ENCODE measurements around the gene MBOAT1. TPM values are rescaled to one million over a fixed set of nuclear protein-coding genes. Genes with fewer than 3 reads are reported as not detected.

The MBOAT1 gene
- total RNA-seq, 1 donor from 2014 or later, result 9.6 TPM

GRCh38 chr6:20221421-20221820 lies 9.2 kb upstream of the MBOAT1 start:
- Histone ChIP-seq H3K4me1 (peaks cover 12% of the 10 kb centered on the region), H3K27ac (no peak overlapping the region), H3K36me3 (no peaks in the 10 kb centered on the region), H3K27me3 (no peaks in the 10 kb centered on the region), H3K4me3 (no peak overlapping the region), H3K9me3 (no peaks in the 10 kb centered on the region)
- TF ChIP-seq CTCF (IDR thresholded peaks at IDR 0.05) (no peak), POLR2AphosphoS5 (IDR thresholded peaks at IDR 0.05; ENCODE audit: insufficient read depth in 1 of 2, low read depth in 1 of 2) (no peak), POLR2A (IDR thresholded peaks at IDR 0.05) (no peak)
- DNase-seq (ENCODE audit: extremely low spot score in 2 of 2), result no peak
- intact Hi-C loops (cut with DNase I), result no loop called here

GRCh38 chr6:20220359-20220758 lies 8.1 kb upstream of the MBOAT1 start:
- no peak for TF ChIP-seq POLR2AphosphoS5 (IDR thresholded peaks at IDR 0.05; ENCODE audit: insufficient read depth in 1 of 2, low read depth in 1 of 2)
- no peak for TF ChIP-seq CTCF (IDR thresholded peaks at IDR 0.05)
- TF ChIP-seq POLR2A (IDR thresholded peaks at IDR 0.05), result no peak
- H3K9me3 ChIP-seq, result no peaks in the 10 kb centered on the region
- no peak for DNase-seq (ENCODE audit: extremely low spot score in 2 of 2)
- intact Hi-C loops (cut with DNase I), result no loop called here
- no peak overlapping the region for H3K4me3 ChIP-seq
- no peaks in the 10 kb centered on the region for H3K27me3 ChIP-seq
- H3K27ac ChIP-seq, result no peak overlapping the region
- no peaks in the 10 kb centered on the region for H3K36me3 ChIP-seq
- H3K4me1 ChIP-seq, result peaks cover 12% of the 10 kb centered on the region

GRCh38 chr6:20217891-20218290 lies 5.6 kb upstream of the MBOAT1 start:
- Histone ChIP-seq H3K27me3 (no peaks in the 10 kb centered on the region), H3K36me3 (no peaks in the 10 kb centered on the region), H3K27ac (no peak overlapping the region), H3K4me1 (peaks cover 21% of the 10 kb centered on the region), H3K4me3 (no peak overlapping the region), H3K9me3 (no peaks in the 10 kb centered on the region)
- intact Hi-C loops (cut with DNase I), result no loop called here
- no peak for TF ChIP-seq CTCF (IDR thresholded peaks at IDR 0.05)
- DNase-seq (ENCODE audit: extremely low spot score in 2 of 2), result no peak

- Histone ChIP-seq H3K9me3 (no peaks in the 10 kb centered on the region), H3K27ac (no peak overlapping the region), H3K4me1 (peaks cover 21% of the 10 kb centered on the region), H3K27me3 (no peaks in the 10 kb centered on the region), H3K4me3 (no peak overlapping the region), H3K36me3 (no peaks in the 10 kb centered on the region)
- DNase-seq (ENCODE audit: extremely low spot score in 2 of 2), result no peak
- intact Hi-C loops (cut with DNase I), result no loop called here
- no peak for TF ChIP-seq POLR2AphosphoS5 (IDR thresholded peaks at IDR 0.05; ENCODE audit: insufficient read depth in 1 of 2, low read depth in 1 of 2)
- no peak for TF ChIP-seq CTCF (IDR thresholded peaks at IDR 0.05)
- TF ChIP-seq POLR2A (IDR thresholded peaks at IDR 0.05), result no peak
Observed at GRCh38 chr6:20217324-20217855, 5.1 kb upstream of the MBOAT1 start.

GRCh38 chr6:20215310-20215709 lies 3.0 kb upstream of the MBOAT1 start:
- peaks cover 34% of the 10 kb centered on the region for H3K4me1 ChIP-seq
- no peak for DNase-seq (ENCODE audit: extremely low spot score in 2 of 2)
- no peaks in the 10 kb centered on the region for H3K36me3 ChIP-seq
- TF ChIP-seq POLR2AphosphoS5 (IDR thresholded peaks at IDR 0.05; ENCODE audit: insufficient read depth in 1 of 2, low read depth in 1 of 2) (no peak), CTCF (IDR thresholded peaks at IDR 0.05) (no peak), POLR2A (IDR thresholded peaks at IDR 0.05) (no peak)
- H3K27ac ChIP-seq, result no peak overlapping the region
- no peak overlapping the region for H3K4me3 ChIP-seq
- intact Hi-C loops (cut with DNase I), result no loop called here
- no peaks in the 10 kb centered on the region for H3K9me3 ChIP-seq
- no peaks in the 10 kb centered on the region for H3K27me3 ChIP-seq
